Effector memory CD4-positive, alpha-beta T cell (primary cell): ENCODE data around the gene RHBG.

ENCODE experiments used
- DNase-seq, 3 donors: peaks; one replicate each; pipeline ENCODE4 v3.0.0-alpha.2; 2020
- H3K27ac ChIP-seq: 2 replicates; pipeline ENCODE4 v1.7.0; 2013; ENCODE audit warnings: mild to moderate bottlenecking, low read length, moderate library complexity; ENCODE audit not compliant: insufficient read depth, poor library complexity, severe bottlenecking
- H3K27me3 ChIP-seq: replicated peaks from 2 replicates; pipeline ENCODE4 v1.7.0; 2013; ENCODE audit warnings: mild to moderate bottlenecking, low read length; ENCODE audit not compliant: insufficient read depth, control insufficient read depth, poor library complexity, severe bottlenecking
- H3K36me3 ChIP-seq: 2 replicates; pipeline ENCODE4 v1.7.0; 2013; ENCODE audit warnings: mild to moderate bottlenecking, low read length, moderate library complexity; ENCODE audit not compliant: control insufficient read depth, insufficient read depth
- H3K4me1 ChIP-seq: 2 replicates; pipeline ENCODE4 v1.7.0; 2013; ENCODE audit warnings: low read length, mild to moderate bottlenecking; ENCODE audit not compliant: control insufficient read depth, insufficient read depth, poor library complexity, severe bottlenecking
- H3K4me3 ChIP-seq: 2 replicates; pipeline ENCODE4 v1.7.0; 2013; ENCODE audit warnings: low read length, low read depth, mild to moderate bottlenecking; ENCODE audit not compliant: insufficient read depth, poor library complexity, severe bottlenecking
- H3K9me3 ChIP-seq: 2 replicates; pipeline ENCODE4 v1.7.0; 2013; ENCODE audit warnings: mild to moderate bottlenecking, low read length, moderate library complexity; ENCODE audit not compliant: control insufficient read depth

The RHBG gene

DNA sequence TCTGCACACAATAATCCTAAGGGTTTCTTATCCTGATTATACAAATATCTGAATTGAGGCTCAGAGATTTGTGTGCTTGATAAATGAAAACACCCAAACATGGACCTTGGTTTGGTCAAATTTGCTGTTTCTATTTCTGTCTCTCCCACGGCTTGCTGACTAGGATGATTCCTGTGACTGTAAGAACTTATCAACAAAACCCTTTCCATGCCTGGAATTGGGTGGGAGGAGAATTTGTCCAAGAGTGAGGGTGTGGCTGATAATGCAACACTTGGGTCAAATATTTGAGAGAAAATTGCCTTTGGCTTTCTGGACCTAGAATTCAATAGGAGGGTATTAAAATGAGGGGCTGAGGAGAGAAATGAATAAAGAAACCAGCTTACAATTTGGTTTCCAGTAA, 48.0 kb downstream of the RHBG start:
- no peak overlapping the region for H3K27ac ChIP-seq
- H3K27me3 ChIP-seq = peaks cover 20% of the 10 kb centered on the region
- H3K9me3 ChIP-seq = no peaks in the 10 kb centered on the region
- DNase-seq = no peak
- no peaks in the 10 kb centered on the region for H3K36me3 ChIP-seq
- no peak overlapping the region for H3K4me3 ChIP-seq
- H3K4me1 ChIP-seq = peaks cover 24% of the 10 kb centered on the region

DNA sequence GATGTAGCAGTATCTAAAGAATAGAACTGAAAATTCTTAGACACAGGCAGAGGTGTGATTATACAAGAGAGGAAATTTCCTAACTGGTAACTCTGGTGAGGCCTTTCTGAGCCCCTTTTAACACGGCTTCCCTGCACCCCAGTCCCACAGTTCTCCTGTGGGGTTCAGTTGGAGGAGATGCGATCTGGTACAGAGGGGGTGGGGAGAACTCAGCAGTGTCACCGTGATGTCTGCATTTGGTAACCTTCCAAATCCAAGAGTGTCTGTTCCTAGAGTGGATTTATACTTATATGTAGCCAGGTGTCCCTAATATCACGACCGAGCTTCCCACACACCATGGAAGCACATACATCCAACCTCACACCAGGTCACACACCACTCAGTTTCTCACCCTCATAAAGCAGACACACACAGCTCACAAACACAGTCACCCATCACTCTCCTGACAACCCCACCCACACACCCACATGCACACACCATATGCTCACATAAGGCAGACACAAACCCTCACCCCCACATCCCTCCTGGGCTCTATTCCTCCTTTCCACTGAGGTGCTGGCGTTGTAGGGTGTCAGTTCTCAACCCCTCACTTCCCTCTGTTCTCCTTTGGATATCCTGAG, 48.5 kb downstream of the RHBG start:
- Histone ChIP-seq H3K9me3 (no peaks in the 10 kb centered on the region), H3K27ac (no peak overlapping the region), H3K36me3 (no peaks in the 10 kb centered on the region), H3K27me3 (peaks cover 26% of the 10 kb centered on the region), H3K4me1 (peaks cover 27% of the 10 kb centered on the region), H3K4me3 (no peak overlapping the region)
- no peak for DNase-seq

DNA sequence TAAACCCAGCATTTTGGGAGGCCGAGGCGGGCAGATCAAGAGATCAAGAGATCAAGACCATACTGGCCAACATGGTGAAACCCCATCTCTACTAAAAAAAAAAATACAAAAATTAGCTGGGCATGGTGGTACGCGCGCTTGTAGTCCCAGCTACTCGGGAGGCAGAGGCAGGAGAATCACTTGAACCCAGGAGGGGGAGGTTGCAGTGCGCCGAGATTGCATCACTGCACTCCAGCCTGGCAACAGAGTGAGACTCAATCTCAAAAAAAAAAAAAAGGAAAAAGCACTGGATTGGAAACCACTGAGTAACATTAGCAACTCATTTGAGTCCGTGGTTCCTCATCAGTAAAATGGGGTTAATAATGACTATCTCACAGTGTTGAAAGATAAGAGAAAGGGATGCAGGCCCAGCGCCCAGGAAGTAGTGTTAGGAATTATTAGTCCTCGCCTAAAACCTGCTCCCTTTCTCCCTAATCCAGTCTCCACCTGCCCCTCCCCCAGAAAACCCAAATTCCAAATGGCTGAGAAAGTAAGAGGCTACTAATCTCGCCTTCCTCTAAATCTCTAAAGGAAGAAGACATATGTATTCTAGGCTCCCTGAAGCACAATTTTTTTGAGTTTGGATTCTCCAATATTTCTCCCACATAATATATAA, 49.5 kb downstream of the RHBG start:
- Histone ChIP-seq H3K4me1 (peaks cover 27% of the 10 kb centered on the region), H3K4me3 (no peak overlapping the region), H3K36me3 (no peaks in the 10 kb centered on the region), H3K9me3 (no peaks in the 10 kb centered on the region), H3K27me3 (peaks cover 27% of the 10 kb centered on the region), H3K27ac (no peak overlapping the region)
- no peak for DNase-seq

DNA sequence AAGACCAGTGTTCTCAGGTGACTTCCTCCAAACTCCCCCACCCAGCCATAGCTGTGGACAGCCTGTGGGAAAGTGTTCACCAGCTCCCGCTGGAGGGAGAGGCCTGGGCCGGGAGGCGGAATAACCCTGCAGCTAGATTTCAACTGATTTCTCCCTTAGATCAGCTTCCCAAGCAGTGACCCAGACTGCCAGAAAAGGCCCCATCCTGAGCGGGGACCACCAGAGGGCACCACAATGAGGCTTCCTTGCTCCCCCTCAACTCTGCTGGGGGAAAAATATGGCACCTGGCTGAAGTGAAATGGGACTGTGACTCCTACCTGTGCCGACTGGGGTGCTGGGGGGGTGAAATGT, 50.8 kb downstream of the RHBG start:
- Histone ChIP-seq H3K27me3 (peaks cover 36% of the 10 kb centered on the region), H3K27ac (no peak overlapping the region), H3K4me1 (peaks cover 27% of the 10 kb centered on the region), H3K9me3 (no peaks in the 10 kb centered on the region), H3K36me3 (no peaks in the 10 kb centered on the region), H3K4me3 (peak overlapping the region; percentile 56)
- no peak for DNase-seq

DNA sequence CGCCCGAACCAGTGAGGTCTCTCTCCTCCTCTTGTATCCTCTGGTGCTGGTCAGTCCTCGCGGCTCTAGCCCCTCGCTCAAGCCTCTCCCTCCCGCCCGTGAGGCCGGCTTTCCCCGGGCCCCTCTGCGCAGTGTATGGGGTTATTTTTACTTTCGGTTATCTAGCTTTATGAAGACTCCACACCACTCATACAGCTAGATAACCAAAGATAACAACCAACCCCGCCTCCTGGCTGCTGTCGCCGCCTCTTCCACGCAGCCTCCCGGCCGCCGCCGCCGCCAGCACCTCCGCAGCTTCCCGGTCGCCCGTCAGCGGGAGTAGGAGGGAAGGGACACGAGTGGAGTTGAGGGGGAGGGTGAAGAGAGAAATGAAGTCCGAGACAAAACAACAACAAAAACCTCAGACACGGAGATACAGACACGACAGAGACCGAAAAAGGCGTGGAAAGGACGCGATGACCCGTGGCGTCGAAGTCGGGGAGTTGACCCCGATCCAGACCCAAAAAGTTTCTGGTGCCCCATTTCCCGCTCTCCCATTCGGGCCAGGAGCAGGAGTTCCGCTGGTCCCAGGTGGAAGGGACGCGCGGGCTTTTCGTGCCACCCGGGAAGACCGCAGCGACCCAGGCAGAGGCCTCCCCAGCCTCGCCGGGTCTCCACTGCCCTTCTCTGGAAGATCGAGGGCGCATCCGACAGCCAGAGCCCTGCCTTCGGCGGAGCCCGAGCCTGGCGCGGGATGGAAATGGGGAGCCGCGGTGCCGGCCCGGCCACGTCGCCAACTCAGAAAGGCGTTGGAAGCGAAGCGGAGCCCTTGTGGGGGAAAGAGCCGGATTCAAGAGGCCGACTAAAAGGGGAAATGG, 51.4 kb downstream of the RHBG start:
- Histone ChIP-seq H3K36me3 (no peaks in the 10 kb centered on the region), H3K4me1 (peaks cover 27% of the 10 kb centered on the region), H3K27ac (no peak overlapping the region), H3K9me3 (no peaks in the 10 kb centered on the region), H3K4me3 (peak overlapping the region; percentile 56), H3K27me3 (peaks cover 36% of the 10 kb centered on the region)
- peak; percentile 19 to 38 (median 28) for DNase-seq

DNA sequence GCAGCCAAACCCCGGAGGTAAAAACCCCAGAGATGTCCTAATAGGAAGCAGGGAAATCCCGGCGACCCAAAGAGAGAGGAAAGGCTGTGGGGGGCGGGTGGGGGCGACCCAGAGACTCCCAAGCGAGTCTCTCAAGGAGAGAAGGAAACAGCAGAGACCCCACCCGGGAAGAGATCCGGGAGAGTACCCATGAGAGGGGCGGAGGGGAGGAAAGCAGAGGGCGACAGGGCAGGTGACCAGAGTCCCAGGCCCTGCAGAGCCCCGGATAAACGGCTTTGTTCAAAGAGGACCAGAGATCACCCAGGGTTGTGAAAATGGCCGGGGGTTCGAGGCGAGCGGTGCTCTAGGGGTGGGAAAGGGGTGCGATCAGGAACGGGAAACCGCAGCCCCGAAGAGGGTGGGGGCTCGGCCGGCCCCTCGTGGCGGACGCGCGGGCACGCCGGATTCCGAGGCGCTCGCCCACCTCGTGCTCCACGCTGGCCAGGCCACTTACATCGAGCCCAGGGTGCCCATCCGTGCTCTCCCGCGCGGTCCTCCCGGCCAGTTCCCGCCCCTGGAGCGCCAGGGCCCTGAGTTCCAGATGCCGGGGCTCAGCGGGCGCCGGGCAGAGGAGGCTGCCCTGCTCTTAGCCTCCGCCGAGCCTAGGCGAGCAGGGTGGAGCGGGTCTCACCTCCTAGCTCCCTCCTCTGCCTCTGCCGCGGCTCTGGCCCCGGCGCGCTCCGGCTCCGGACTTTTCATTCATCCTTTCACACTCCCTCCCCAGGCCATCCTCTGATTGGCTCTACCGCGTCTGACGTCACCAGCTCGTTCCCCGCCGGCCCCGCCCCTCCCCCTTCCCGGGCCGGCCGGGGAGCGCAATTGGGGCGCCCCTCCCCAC, 52.3 kb downstream of the RHBG start:
- Histone ChIP-seq H3K4me1 (peaks cover 27% of the 10 kb centered on the region), H3K9me3 (no peaks in the 10 kb centered on the region), H3K36me3 (no peaks in the 10 kb centered on the region), H3K4me3 (peak overlapping the region; percentile 56), H3K27ac (no peak overlapping the region), H3K27me3 (peaks cover 36% of the 10 kb centered on the region)
- DNase-seq = peak; percentile 40 to 54 (median 51)

DNA sequence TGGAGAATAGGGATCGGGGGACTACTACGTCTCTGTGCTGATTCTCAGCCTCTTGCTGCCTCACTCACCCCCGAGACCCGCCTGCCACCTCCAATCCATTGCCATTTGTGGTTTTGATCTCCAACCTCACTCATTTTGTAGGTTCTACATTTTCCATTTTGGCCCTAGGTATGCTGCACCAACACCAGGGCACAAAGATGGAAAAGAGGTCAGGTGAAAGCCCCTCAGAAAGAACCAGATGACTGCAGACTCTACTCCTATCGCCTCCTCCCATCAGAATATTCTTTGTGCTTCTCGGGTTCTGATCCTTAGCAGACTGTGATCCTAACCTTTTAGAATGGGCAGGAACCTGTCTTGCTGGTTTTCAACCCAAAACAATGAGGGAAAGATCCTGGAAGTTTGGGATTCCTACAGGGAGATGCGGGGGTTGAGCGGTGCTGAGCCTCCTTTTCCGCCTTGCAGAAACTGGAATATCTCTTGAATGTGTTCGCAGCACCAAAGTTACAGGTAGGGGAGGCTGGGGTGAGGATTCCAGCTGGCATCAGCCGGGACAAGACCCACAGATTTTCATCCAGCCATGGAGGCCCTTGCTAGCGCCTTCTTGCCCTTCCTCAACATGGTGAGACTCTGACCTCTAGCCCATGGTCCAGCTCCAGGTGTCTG, 53.1 kb downstream of the RHBG start:
- no peaks in the 10 kb centered on the region for H3K9me3 ChIP-seq
- H3K4me1 ChIP-seq = peaks cover 27% of the 10 kb centered on the region
- no peak for DNase-seq
- H3K36me3 ChIP-seq = no peaks in the 10 kb centered on the region
- H3K27ac ChIP-seq = no peak overlapping the region
- H3K27me3 ChIP-seq = peaks cover 36% of the 10 kb centered on the region
- peak overlapping the region; percentile 56 for H3K4me3 ChIP-seq

DNA sequence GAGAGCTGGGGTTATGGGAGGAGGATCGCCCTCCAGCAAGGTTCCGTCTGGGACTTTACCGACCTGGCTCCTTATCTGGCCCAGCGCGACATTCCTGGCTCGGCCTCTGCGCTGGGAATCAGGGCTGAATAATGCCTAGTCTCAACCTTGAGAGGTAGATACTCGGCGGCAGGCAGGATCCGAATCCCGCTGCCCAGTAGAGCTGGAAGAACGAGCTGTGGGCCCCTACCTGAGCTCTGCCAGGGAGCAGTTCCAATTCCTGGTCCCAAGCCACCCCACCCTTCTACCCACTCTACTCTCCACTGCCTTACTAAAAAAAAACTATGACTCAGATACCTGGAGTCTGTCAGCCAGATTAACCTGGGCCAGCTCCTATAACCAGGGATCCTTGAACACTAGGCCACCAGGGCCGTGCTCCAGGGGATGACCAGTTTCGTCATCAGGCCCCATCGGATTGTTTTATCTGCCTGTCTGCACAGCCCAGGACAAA, 53.6 kb downstream of the RHBG start:
- no peak for DNase-seq
- Histone ChIP-seq H3K27me3 (peaks cover 36% of the 10 kb centered on the region), H3K4me3 (no peak overlapping the region), H3K27ac (no peak overlapping the region), H3K36me3 (no peaks in the 10 kb centered on the region), H3K9me3 (no peaks in the 10 kb centered on the region), H3K4me1 (peaks cover 27% of the 10 kb centered on the region)
